GM19035 (cell line): ENCODE measurements around the gene RAB8B.
"Not testable (repeated sequence)": the region's sequence is repeated elsewhere in the genome, so short reads cannot be mapped to it uniquely, and the experiment has no call there.

Experiments used
- ATAC-seq: cut with Tn5 transposase; IDR thresholded peaks from one replicate; pipeline ENCODE4 v1.9.1; 2021; ENCODE audit not compliant: unreplicated experiment

Gene RAB8B

GRCh38 chr15:63203451-63204090 lies 14.2 kb downstream of the RAB8B start:
- no peak for ATAC-seq

GRCh38 chr15:63206079-63206478 lies 16.7 kb downstream of the RAB8B start:
- ATAC-seq, result no peak

GRCh38 chr15:63208824-63209223 lies 19.4 kb downstream of the RAB8B start:
- not testable (repeated sequence) for ATAC-seq

DNA sequence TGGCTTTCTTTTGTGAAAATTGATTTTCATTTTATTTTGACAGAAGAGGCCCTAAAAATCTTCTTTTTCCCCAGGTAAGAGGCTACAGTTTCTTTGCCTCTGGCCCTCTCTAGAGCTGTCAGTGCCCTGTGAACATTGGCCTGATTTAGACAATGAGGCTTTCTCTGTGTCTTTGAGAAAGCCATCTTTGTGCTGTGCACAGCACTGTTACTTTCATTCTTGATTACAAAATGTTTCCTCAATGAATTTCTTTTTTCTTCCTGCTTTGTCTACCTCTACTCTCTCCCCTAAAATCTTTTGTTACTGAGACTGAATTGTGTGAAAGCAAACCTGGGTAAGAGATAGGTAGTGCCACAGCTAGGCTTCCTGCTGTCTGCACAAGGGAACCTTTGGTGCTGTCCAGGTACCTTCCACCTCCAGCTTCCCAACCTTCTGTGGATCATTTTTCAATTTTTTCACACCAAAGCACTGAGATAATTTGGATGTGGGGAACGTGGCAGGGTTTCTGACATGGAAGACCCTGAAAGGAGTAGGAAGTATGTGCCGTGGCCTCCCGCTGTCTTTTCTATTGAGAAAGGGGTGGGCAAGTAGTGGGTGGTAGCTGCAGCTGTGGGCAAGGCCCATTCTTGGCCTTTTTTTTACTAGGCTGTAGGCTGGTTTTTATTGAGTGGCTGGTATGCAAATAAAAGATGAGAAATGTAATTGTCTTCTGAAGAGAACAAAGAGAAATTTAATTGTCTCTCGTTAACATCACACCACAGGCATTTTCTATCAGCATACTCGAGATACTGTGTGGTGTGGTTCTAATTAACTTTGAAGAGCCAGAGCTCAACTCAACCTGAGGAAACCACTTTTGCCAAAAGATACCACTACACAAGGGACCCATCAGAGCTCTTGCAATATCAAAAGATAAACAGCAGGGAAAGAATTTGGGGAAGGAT lies 21.0 kb downstream of the RAB8B start:
- ATAC-seq, result no peak

DNA sequence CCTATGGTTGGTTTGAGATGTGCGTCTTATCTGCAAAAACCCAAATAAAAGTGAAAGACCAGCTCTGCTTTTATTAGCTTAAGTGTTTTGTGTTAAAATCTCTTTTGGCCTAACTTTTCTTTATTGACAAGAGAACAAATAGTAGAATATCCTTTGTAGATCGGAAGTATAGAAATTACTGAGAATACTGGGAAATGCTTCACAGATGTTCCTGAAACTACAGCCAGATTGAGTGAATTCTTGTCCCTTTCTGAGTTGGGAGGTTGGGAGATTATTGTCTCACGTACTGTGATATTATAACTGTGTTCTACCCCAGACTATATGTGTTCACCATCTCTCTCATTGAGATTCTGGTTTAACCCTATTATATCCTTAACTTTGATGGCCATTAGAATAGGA lies 21.7 kb downstream of the RAB8B start:
- no peak for ATAC-seq

- no peak for ATAC-seq
These were observed 22.1 kb downstream of the RAB8B start for GRCh38 chr15:63211549-63211948.

DNA sequence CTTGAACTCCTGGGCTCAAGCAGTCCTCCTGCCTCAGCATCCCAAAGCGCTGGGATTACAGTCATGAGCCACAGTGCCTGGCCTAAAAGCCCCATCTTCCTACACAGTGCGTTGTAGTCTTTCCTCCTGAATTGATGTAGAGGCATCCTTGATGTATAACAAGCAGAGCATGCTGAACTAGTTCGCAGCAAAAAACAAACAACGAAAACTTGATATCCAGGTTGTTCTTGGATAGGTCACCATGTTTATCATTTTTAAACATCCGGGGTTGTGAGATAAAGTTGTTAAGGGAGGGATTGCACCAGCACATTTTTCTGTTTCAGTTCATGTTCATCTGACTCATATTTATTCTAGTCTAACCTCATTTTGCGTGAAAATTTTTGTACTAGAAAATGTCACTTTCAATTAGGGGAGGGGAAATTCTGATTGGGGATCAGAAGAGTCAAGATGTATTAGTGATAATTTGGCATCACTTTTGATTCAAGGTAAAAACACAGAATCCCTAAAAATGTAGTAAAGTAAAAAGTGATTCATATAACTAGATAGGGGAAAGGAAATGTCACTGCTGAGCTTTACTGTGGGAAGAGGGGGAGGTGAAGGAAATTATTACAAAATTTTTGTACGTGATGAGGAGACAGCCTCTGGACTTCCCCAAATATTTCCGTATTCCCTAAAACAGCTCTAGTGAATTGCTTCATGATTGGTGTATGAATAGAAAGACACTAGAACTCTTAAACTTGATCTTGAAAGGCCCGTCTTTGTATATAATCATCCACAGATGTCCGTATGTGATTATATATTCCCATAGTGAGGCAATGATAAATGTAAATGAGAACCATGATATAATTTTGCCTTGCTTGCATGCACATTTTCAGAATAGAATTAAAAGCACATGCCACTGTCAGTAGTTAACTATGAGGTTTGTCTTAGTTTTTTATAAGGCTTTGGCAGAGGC lies 22.9 kb downstream of the RAB8B start:
- peak; percentile 58 for ATAC-seq

- ATAC-seq, result no peak
These were observed 28.8 kb downstream of the RAB8B start for GRCh38 chr15:63218100-63218808.

- ATAC-seq, result no peak
These were observed 29.8 kb downstream of the RAB8B start for GRCh38 chr15:63219196-63219710.

DNA sequence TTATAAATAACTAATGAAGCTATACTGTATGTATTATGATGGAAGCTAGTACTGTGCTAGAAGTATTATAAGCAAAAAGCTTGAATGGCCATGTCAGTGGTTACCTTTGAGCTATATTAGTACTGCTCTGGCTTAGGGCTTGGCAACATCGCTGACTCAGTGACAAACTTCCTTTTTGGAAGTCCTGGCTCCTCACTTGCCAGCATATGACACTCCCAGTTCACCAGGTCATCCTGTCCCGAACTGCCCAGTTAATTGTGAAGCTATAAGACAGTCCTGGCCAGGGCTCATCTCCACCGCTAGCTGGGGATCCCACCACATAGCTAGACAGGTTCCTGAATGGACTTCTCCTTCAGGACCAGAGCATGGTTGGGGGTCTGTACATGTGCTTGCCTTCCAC lies 31.9 kb downstream of the RAB8B start:
- no peak for ATAC-seq

DNA sequence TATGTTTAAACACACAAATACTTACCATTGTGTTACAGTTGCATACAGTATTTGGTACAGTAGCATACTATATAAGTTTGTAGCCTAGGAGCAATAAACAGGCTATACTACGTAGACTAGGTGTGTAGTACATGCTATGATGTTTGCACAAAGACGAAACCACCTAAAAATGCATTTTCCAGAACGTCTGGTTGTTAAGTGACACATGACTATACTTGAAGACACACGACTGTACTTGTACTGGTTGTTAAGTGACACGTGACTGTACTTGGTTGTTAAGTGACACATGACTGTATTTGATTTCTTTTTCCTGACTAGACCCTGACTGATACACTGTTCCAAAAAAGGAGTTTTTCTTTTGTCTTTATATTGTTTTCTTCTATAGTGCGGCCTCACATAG lies 34.1 kb downstream of the RAB8B start:
- ATAC-seq, result no peak

GRCh38 chr15:63225381-63225780 lies 36.0 kb downstream of the RAB8B start:
- no peak for ATAC-seq

- ATAC-seq, result no peak
These were observed 36.9 kb downstream of the RAB8B start for GRCh38 chr15:63226155-63226883.

GRCh38 chr15:63226966-63227401 lies 37.6 kb downstream of the RAB8B start:
- ATAC-seq, result no peak

GRCh38 chr15:63227689-63228088 lies 38.3 kb downstream of the RAB8B start:
- ATAC-seq, result no peak

GRCh38 chr15:63231206-63231605 lies 41.8 kb downstream of the RAB8B start:
- no peak for ATAC-seq

- ATAC-seq, result no peak
These were observed 42.3 kb downstream of the RAB8B start for GRCh38 chr15:63231706-63232105.

DNA sequence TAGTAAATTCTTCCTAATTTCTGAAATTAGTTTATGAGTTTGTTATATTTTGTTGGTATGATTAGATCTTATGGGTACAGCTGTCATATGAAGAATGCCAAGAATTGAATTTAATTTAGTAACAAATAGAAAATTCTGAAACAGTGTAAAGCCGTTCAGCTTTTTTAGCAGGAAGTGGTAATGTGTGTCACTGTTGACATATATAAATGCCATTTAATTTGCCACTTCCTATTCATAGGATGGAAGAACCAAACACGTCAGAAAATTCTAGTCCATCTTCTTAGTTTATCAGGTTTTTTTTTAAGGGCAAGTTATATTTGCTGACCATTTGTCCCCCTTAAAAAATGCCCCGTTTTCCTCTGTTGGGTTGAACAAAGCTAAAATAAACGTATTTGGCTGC lies 43.0 kb downstream of the RAB8B start:
- no peak for ATAC-seq

DNA sequence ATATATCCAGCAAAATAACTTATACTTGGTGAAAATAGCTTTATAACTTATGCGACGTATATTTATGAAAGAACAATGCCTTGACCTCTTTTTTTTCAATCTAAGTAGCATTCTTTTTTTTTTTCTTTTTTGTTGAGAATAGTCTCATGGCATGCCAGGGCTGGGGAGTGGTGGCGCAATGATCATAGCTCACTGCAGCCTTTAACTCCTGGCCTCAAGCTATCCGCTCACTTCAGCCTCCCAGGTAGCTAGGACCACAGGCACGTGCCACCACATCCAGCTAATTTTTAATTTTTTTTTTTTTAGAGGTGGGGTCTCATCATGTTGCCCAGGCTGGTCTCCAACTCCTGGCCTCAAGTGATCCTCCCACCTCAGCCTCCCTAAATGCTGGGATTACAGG lies 43.5 kb downstream of the RAB8B start:
- no peak for ATAC-seq
